Breast epithelium (tissue), 4 donors: Measurements from ENCODE around the gene IMP3. TPM values are rescaled to one million over a fixed set of nuclear protein-coding genes. Genes with fewer than 3 reads are reported as not detected.
A peak's percentile ranks its signal among the peaks of the same experiment; 100 is the strongest.

ENCODE experiments used
- DNase-seq, 2 donors: peaks; one replicate each; pipeline ENCODE4 v3.0.0-alpha.2; 2019; ENCODE audit warnings: low spot score in 2 of 2
- H3K27ac ChIP-seq, 2 donors: fragments of 200-600 bp; sonication (generic) in 1 of 2; one replicate each; pipeline ENCODE4 v1.5.1; 2016 to 2019; ENCODE audit warnings: mild to moderate bottlenecking in 1 of 2
- H3K27me3 ChIP-seq, 2 donors: fragments of 200-600 bp; sonication (generic) in 1 of 2; one replicate each; pipeline versions ENCODE4 v1.5.1 to v1.6.0; 2017 to 2019; ENCODE audit warnings: control low read depth in 1 of 2, mild to moderate bottlenecking in 1 of 2
- H3K36me3 ChIP-seq: fragments of 200-600 bp; one replicate; pipeline ENCODE4 v1.5.1; 2019
- H3K4me1 ChIP-seq, 2 donors: fragments of 200-600 bp; sonication (generic); one replicate each; pipeline ENCODE4 v1.5.1; 2016 to 2019; ENCODE audit warnings: control low read depth in 1 of 2
- H3K4me3 ChIP-seq, 3 donors: fragments of 200-600 bp; sonication (generic); 1 replicate in 2 of 3; 2 replicates in 1 of 3; pipeline ENCODE4 v1.5.1; 2016 to 2019; ENCODE audit warnings: mild to moderate bottlenecking in 3 of 3, moderate library complexity in 2 of 3
- H3K9me3 ChIP-seq, 2 donors: fragments of 200-600 bp; sonication (generic) in 1 of 2; one replicate each; pipeline ENCODE4 v1.5.1; 2016 to 2019; ENCODE audit warnings: control low read depth in 1 of 2
- CTCF ChIP-seq, 3 donors: fragments of 450-650 bp; IDR thresholded peaks; one replicate each; pipeline ENCODE4 v1.5.1; 2016 to 2017; ENCODE audit warnings: antibody characterized with exemption in 3 of 3, mild to moderate bottlenecking in 3 of 3, moderate library complexity in 3 of 3
- POLR2A ChIP-seq: fragments of 450-650 bp; IDR thresholded peaks from one replicate; pipeline ENCODE4 v1.6.1; 2016; ENCODE audit warnings: antibody characterized with exemption, mild to moderate bottlenecking, moderate library complexity
- POLR2AphosphoS5 ChIP-seq, 3 donors: sonication (generic); formaldehyde crosslinking; IDR thresholded peaks; one replicate each; pipeline ENCODE4 v1.6.1; 2017; ENCODE audit warnings: antibody characterized with exemption in 3 of 3
- intact Hi-C: fragments of 100-400 bp; cut with DNase I; formaldehyde crosslinking; loops from one replicate; pipeline ENCODE4 v1.15.1; 2023; ENCODE audit warnings: low total_unique reads
- total RNA-seq, 3 donors: library from RNA; depleted of rRNA; stranded (reverse); fragments of >200 nt; gene quantifications; one replicate each; pipeline ENCODE4 v1.1.0, GENCODE V29; 2016

The IMP3 gene
- total RNA-seq, 3 donors from 2014 or later = 144 to 194 (median 175) TPM

- H3K4me1 ChIP-seq = no peaks in the 10 kb centered on the region
- intact Hi-C loops = no loop called here
- no peak overlapping the region for H3K4me3 ChIP-seq
- no peaks in the 10 kb centered on the region for H3K36me3 ChIP-seq
- TF ChIP-seq CTCF (IDR thresholded peaks at IDR 0.05) = no peak
- no peak for TF ChIP-seq POLR2AphosphoS5 (IDR thresholded peaks at IDR 0.05)
- TF ChIP-seq POLR2A = no peak
- no peak for DNase-seq
- no peak overlapping the region for H3K27ac ChIP-seq
- H3K27me3 ChIP-seq = no peaks in the 10 kb centered on the region
- H3K9me3 ChIP-seq = no peaks in the 10 kb centered on the region
These were observed 8.1 kb downstream of the IMP3 start for GRCh38 chr15:75631935-75632334.

- H3K4me1 ChIP-seq = no peaks in the 10 kb centered on the region
- H3K36me3 ChIP-seq = no peaks in the 10 kb centered on the region
- H3K27me3 ChIP-seq = no peaks in the 10 kb centered on the region
- peak; percentile 88 to 92 for DNase-seq
- no peaks in the 10 kb centered on the region for H3K9me3 ChIP-seq
- peak within 1 kb of the TSS; percentile 91 to 97 for H3K27ac ChIP-seq
- peak within 1 kb of the TSS; percentile 68 to 98 (median 86) for H3K4me3 ChIP-seq
- intact Hi-C loops = no loop called here
- TF ChIP-seq CTCF (IDR thresholded peaks at IDR 0.05) = peak in 1 of 3 donors; percentile 15
- peak; percentile 54 to 56 (median 54) for TF ChIP-seq POLR2AphosphoS5 (IDR thresholded peaks at IDR 0.05)
- TF ChIP-seq POLR2A = no peak
These were observed 14.3 kb downstream of the IMP3 start, which contains the start of gene SNUPN for GRCh38 chr15:75625542-75626347. SNUPN (minus strand) TSS chr15:75625725; CDS start chr15:75621051, 4,674 bp downstream.

- no peak for DNase-seq
- H3K4me3 ChIP-seq = no peak overlapping the region
- H3K9me3 ChIP-seq = no peaks in the 10 kb centered on the region
- TF ChIP-seq CTCF (IDR thresholded peaks at IDR 0.05) = no peak
- no peak for TF ChIP-seq POLR2AphosphoS5 (IDR thresholded peaks at IDR 0.05)
- TF ChIP-seq POLR2A = no peak
- H3K4me1 ChIP-seq = peaks cover 0 to 5% of the 10 kb centered on the region in 2 donors
- H3K27ac ChIP-seq = peak overlapping the region in 1 of 2 donors; percentile 67
- no peaks in the 10 kb centered on the region for H3K36me3 ChIP-seq
- H3K27me3 ChIP-seq = no peaks in the 10 kb centered on the region
- intact Hi-C loops = no loop called here
These were observed 17.5 kb downstream of the IMP3 start for GRCh38 chr15:75622505-75622904.

- DNase-seq = peak; percentile 65 to 71
These were observed 19.1 kb downstream of the IMP3 start for GRCh38 chr15:75620841-75621391.

More at GRCh38 chr15:75620841-75621391, 19.1 kb downstream of the IMP3 start:
- no peaks in the 10 kb centered on the region for H3K36me3 ChIP-seq
- intact Hi-C loops = no loop called here
- H3K4me3 ChIP-seq = peak overlapping the region; percentile 28 to 54 (median 29)
- peak overlapping the region; percentile 84 to 85 for H3K27ac ChIP-seq
- no peaks in the 10 kb centered on the region for H3K9me3 ChIP-seq
- H3K27me3 ChIP-seq = no peaks in the 10 kb centered on the region
- peaks cover 0 to 5% of the 10 kb centered on the region in 2 donors for H3K4me1 ChIP-seq
- TF ChIP-seq CTCF (IDR thresholded peaks at IDR 0.05) (peak; percentile 34 to 47 (median 39)), POLR2AphosphoS5 (IDR thresholded peaks at IDR 0.05) (peak in 2 of 3 donors; percentile 10 to 43), POLR2A (no peak)
